PFSK-1 (cell line): ENCODE results near the gene EFCAB8.

Experiments
- FOXP2 ChIP-seq: optimal IDR thresholded peaks from 2 replicates; pipeline ENCODE3; 2011; ENCODE audit warnings: borderline replicate concordance, control low read depth, inconsistent platforms; ENCODE audit not compliant: insufficient read depth; ENCODE audit errors: extremely low read length, extremely low read depth
- POLR2AphosphoS5 ChIP-seq: IDR thresholded peaks from 2 replicates; pipeline ENCODE4 v1.6.1; 2012; ENCODE audit warnings: low read depth, mild to moderate bottlenecking, control low read depth, low read length, moderate library complexity
- REST ChIP-seq, 2 experiments: IDR thresholded peaks; 2 replicates each; pipeline versions ENCODE4 v1.6.1 to v1.8.0; 2011 to 2012; ENCODE audit warnings: low read depth in 2 of 2, low read length in 2 of 2, control low read depth in 1 of 2, inconsistent platforms in 1 of 2, mild to moderate bottlenecking in 1 of 2, moderate library complexity in 1 of 2; ENCODE audit not compliant: insufficient read depth in 1 of 2
- SIN3A ChIP-seq: IDR thresholded peaks from 2 replicates; pipeline ENCODE4 v1.6.1; 2012; ENCODE audit warnings: mild to moderate bottlenecking, low read length, moderate library complexity, borderline replicate concordance; ENCODE audit not compliant: insufficient read depth
- TAF1 ChIP-seq: IDR thresholded peaks from 2 replicates; pipeline ENCODE4 v1.6.1; 2012; ENCODE audit warnings: low read length, control low read depth, borderline replicate concordance; ENCODE audit not compliant: insufficient read depth

The EFCAB8 gene

GRCh38 chr20:32972181-32973076 lies 113.7 kb downstream of the EFCAB8 start:
- TF ChIP-seq SIN3A (no peak), TAF1 (no peak), POLR2AphosphoS5 (no peak), FOXP2 (no peak), REST (IDR thresholded peaks at IDR 0.05; ENCODE audit: insufficient read depth in 1 of 2, low read depth in 2 of 2, low read length in 2 of 2) (no peak)

DNA sequence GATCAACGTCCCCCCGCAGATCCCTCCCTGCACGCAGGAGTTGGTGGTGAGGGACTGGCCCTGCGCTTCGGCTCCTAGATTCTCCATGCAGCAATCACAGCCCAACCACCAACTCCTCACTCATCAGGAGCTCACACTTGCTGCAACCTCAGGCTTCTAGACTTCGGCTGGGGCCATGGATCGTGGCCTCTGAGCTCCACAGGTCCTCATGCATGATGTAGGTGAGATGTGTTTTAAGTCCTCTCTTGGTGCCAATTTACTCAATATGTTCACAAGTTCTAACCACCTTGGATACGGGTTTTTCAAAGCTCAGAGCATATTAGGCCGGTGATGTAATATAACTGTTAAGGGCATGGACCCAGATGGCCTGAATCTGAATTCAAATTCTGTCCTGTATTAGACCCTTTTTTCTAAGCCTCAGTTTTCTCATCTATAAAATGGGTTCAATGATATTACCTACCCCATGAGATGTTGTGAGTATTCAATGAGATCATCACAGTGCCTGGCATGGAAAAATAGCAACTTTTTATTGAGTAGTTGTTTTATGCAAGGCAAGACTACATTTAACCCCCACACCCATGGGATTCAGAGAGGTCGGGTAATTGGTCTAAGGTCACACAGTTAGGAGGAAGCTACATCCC lies 114.5 kb downstream of the EFCAB8 start:
- TF ChIP-seq SIN3A: no peak
- no peak for TF ChIP-seq REST (IDR thresholded peaks at IDR 0.05; ENCODE audit: insufficient read depth in 1 of 2, low read depth in 2 of 2, low read length in 2 of 2)
- TF ChIP-seq POLR2AphosphoS5: no peak
- TF ChIP-seq FOXP2: no peak
- TF ChIP-seq TAF1: no peak

DNA sequence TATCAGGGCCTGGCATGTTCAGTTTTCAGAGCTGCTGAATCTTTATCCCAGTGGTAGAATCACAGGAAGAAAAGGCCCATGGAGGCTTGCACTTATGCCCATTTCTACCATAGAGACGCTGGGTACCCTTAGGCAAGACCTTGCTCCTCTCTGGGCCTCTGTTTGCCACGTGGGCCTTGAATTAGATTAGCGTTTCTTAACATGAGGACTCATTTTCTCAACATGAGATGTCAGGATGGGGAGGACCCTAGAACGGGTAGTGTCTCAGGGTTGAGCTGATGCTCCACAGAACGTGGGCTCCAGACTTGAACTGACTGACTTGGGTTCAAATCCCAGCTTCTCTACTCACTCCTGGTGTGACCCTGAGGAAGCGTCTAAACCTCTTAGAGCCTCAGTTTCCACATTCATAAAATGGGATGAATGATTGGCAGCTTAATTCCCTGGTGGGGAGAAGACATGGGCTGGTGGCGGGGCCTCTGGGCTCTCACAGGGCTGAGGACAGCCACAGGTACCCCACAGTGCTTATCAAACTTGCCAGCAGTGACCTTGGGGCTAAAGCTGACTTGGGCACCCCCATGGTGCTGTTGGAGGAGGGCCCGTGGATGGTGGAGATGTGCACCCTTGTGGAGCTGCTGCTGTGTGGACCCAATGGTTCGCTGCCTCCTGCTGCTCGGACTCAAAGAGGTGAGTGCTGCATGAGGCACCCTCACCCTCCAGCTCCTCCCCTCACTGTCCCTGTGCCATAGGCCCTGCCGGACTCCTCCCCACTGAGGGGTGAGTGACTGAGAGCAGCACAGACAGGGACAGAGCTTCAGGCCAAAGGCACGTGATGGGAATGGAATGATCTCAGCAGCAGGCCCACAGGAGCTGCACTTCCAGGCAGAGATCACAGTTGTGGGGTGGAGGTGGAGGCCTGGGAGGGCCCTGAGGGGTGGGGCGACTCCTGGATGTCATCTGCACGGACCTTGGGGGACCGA lies 117.3 kb downstream of the EFCAB8 start:
- TF ChIP-seq SIN3A: no peak
- no peak for TF ChIP-seq TAF1
- TF ChIP-seq POLR2AphosphoS5: no peak
- TF ChIP-seq REST (IDR thresholded peaks at IDR 0.05; ENCODE audit: insufficient read depth in 1 of 2, low read depth in 2 of 2, low read length in 2 of 2): no peak
- TF ChIP-seq FOXP2: no peak

DNA sequence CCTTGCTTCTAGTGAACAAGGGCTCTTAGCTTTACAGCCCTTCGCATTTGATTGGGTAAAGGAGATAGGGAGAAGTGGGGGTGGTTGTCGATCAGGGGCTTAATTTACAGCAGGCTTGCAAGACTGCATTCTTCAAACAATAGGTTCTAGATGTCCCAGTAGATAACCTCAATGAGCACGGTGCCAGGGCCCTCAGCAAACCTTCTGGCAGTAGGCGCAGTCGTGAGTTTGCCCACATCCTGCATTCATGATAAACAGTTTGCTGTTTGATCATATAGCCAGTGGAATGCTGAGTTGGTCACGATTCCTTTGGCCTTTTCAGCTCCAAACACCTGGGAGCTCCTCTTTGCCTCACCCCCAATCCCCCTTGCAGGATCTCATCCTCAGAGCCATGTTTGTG lies 118.0 kb downstream of the EFCAB8 start:
- TF ChIP-seq FOXP2 (no peak), POLR2AphosphoS5 (no peak), REST (IDR thresholded peaks at IDR 0.05; ENCODE audit: insufficient read depth in 1 of 2, low read depth in 2 of 2, low read length in 2 of 2) (no peak), SIN3A (no peak)
